Epithelial cell of esophagus (primary cell): Measurements from ENCODE around the gene MDFI.

Source experiments
- DNase-seq: peaks from one replicate; pipeline ENCODE4 v3.0.0; 2010; ENCODE audit warnings: low read depth
- H3K4me3 ChIP-seq: 2 replicates; pipeline ENCODE4 v1.5.1; 2011; ENCODE audit warnings: mild to moderate bottlenecking, low read length, control low read depth
- TF ChIP-seq, protein P1 (sequence below): IDR thresholded peaks from 2 replicates; pipeline ENCODE4 v1.5.1; 2011; ENCODE audit warnings: low read depth, mild to moderate bottlenecking, low read length, control low read depth, inconsistent platforms; ENCODE audit not compliant: insufficient read depth; ENCODE audit errors: missing control alignments

Gene MDFI

DNA sequence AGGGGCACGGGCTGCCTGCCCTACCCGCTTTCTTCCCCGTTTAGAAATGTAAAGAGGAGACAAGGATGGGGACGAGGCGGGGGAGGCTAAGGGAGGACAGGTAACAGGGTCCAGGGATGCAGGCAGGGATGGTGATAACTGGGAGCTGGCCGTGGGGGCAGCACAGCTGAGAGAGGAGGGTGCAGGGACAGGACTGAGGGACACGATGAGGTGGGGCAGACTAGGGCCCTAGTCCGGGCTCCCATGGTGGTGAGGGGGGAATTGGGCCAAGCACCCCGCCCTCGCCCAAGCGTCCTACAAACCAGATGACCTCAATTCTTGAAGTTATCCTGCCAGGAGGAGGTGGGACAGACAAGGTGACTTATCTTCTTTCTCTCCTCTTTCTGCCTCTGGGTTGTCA is 44.4 kb upstream of the MDFI start:
- no peak for DNase-seq
- TF ChIP-seq, protein P1, sequence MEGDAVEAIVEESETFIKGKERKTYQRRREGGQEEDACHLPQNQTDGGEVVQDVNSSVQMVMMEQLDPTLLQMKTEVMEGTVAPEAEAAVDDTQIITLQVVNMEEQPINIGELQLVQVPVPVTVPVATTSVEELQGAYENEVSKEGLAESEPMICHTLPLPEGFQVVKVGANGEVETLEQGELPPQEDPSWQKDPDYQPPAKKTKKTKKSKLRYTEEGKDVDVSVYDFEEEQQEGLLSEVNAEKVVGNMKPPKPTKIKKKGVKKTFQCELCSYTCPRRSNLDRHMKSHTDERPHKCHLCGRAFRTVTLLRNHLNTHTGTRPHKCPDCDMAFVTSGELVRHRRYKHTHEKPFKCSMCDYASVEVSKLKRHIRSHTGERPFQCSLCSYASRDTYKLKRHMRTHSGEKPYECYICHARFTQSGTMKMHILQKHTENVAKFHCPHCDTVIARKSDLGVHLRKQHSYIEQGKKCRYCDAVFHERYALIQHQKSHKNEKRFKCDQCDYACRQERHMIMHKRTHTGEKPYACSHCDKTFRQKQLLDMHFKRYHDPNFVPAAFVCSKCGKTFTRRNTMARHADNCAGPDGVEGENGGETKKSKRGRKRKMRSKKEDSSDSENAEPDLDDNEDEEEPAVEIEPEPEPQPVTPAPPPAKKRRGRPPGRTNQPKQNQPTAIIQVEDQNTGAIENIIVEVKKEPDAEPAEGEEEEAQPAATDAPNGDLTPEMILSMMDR = no peak

DNA sequence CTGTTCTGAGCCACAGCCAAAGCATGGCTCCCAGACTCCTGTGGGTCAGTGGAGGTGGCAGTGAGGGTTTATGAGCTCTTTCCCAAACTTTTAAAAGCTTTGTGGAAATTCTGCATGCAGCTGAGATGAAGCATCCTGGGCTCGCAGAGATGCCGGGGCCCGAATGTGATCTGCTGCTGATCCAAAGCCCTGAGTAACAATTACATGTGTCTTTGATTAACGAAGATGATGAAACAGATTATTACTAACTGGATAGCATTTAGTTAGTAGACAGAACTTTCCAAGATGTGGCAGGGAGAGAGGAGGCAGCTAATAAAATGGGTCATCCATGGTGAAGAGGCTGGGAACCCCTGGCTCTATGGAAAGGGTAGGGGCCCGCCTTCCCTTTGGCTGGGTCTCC is 43.9 kb upstream of the MDFI start:
- no peak overlapping the region for H3K4me3 ChIP-seq
- DNase-seq = no peak
- TF ChIP-seq, protein P1 = no peak

More for the DNA sequence above, 44.4 kb upstream of the MDFI start:
- H3K4me3 ChIP-seq = no peak overlapping the region

DNA sequence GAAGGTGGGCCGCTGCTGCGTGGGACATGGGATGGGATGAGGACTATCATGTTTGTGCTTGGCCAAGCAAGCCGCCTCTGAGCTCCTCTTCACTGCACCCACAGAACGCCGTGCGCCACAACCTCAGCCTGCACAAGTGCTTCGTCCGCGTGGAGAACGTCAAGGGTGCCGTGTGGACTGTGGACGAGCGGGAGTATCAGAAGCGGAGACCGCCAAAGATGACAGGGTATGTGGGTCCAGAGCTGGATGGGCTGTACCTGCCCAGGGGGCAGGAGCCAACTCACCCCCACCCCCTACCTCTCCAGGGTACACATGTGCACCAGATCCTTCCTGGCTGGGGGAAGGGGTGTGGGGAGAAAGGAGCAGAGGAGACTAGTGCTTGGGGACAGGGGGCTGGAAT is 43.5 kb upstream of the MDFI start:
- TF ChIP-seq, protein P1 = no peak
- no peak for DNase-seq
- no peak overlapping the region for H3K4me3 ChIP-seq

DNA sequence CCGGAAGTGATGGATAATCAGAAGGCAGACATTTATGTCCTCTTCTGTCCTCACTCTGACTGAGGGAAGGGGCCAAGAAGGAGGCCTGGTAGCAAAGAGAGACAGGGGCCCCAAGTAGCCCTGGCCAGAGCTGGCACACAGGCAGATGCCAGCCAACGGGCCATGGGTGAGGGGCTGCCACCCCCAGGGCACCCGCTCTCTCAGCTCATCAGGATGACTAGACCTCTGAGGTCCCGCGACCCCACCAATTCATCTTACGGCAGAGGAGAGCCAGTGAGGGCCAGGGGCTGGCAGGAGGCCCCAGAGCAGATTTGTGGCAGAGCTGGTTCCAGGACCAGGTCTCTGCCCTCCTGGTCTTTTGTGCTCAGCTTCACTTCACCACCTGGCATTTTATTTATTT is 43.1 kb upstream of the MDFI start:
- TF ChIP-seq, protein P1 = no peak
- no peak overlapping the region for H3K4me3 ChIP-seq
- DNase-seq = no peak

DNA sequence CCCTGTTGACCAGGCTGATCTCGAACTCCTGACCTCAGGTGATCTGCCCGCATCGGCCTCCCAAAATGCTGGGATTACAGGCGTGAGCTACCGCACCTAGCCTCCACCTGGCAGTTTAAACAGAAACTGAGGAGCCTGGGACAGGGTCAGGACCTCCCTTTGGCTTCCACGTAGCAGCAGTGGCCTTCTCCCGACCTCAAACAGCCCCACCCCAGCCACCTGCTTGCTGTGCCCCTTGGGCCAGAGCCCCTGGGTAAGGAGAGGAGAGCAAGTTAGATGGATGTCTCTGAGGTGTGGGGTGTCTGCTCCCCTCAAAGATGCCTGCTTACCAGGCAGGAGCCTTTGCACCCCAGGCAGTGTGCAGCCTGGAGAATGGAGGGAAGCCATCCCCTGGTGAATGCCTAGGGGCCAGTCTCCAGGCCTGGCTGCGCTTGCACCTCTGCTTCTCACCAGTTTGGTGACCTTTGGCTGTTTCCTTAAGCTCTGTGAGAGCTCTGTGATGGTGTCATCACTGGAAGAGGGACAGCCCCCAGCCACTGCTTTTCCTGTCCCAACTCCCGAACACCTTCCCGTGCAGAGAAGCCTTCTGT is 42.1 kb upstream of the MDFI start:
- TF ChIP-seq, protein P1 = no peak
- H3K4me3 ChIP-seq = no peak overlapping the region
- DNase-seq = no peak

DNA sequence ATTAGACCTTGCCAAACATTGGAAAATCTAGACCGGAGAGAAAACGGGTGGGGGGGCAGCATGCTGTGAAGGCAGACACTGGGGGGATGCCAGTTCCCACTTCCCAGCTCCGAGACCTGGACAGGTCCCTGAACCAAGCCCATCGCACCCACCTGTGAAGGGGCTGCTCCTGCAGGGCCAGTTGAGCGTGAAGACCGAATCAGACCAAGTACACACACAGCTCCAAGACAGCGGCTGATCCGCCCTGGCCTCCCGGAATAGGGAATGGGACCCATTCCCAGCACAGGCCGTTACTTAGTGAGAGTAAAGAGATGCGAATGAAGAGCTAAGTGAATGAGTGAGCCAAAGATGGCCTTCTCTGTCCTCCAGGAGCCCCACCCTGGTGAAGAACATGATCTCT is 41.5 kb upstream of the MDFI start:
- TF ChIP-seq, protein P1 = no peak
- no peak for DNase-seq
- H3K4me3 ChIP-seq = no peak overlapping the region
